Tongue (tissue), 2 donors: ENCODE measurements around the gene AXIN1. TPM values are rescaled to one million over a fixed set of nuclear protein-coding genes. Genes with fewer than 3 reads are reported as not detected.

Experiments
- DNase-seq: peaks from one replicate; pipeline ENCODE4 v3.0.0-alpha.2; 2015
- total RNA-seq: library from RNA; depleted of rRNA; stranded (reverse); fragments of >200 nt; gene quantifications from one replicate; pipeline ENCODE4 v1.2.3, GENCODE V29; 2014

Gene AXIN1
- total RNA-seq, 1 donor from 2014 or later = 18.3 TPM

GRCh38 chr16:333406-334094 is 19.0 kb downstream of the AXIN1 start:
- no peak for DNase-seq

GRCh38 chr16:331181-331814 is 21.2 kb downstream of the AXIN1 start:
- DNase-seq = peak; percentile 55

- DNase-seq = no peak
Measured at GRCh38 chr16:330741-331140, 21.8 kb downstream of the AXIN1 start.

GRCh38 chr16:325375-326145 is 27.0 kb downstream of the AXIN1 start:
- DNase-seq = no peak

- DNase-seq = peak; percentile 7
Measured at GRCh38 chr16:324451-325334, 27.8 kb downstream of the AXIN1 start.

- no peak for DNase-seq
Measured at GRCh38 chr16:324201-324450, 28.4 kb downstream of the AXIN1 start.

GRCh38 chr16:322476-323143 is 29.9 kb downstream of the AXIN1 start:
- DNase-seq = no peak

GRCh38 chr16:321532-321931 is 31.0 kb downstream of the AXIN1 start:
- no peak for DNase-seq

GRCh38 chr16:320206-320605 is 32.3 kb downstream of the AXIN1 start:
- no peak for DNase-seq

- DNase-seq = no peak
Measured at GRCh38 chr16:318628-319027, 33.9 kb downstream of the AXIN1 start.

GRCh38 chr16:317583-317982 is 34.9 kb downstream of the AXIN1 start:
- DNase-seq = no peak

GRCh38 chr16:316741-317464 is 35.6 kb downstream of the AXIN1 start:
- no peak for DNase-seq

GRCh38 chr16:314795-315299 is 37.7 kb downstream of the AXIN1 start:
- no peak for DNase-seq

GRCh38 chr16:314351-314750 is 38.2 kb downstream of the AXIN1 start:
- DNase-seq = no peak

- no peak for DNase-seq
Measured at GRCh38 chr16:311725-312124, 40.8 kb downstream of the AXIN1 start.

GRCh38 chr16:309476-309875 is 43.0 kb downstream of the AXIN1 start:
- DNase-seq = no peak

GRCh38 chr16:307691-308312 is 44.7 kb downstream of the AXIN1 start:
- DNase-seq = no peak

GRCh38 chr16:306911-307370 is 45.6 kb downstream of the AXIN1 start:
- DNase-seq = no peak

GRCh38 chr16:305916-306626 is 46.5 kb downstream of the AXIN1 start:
- DNase-seq = peak; percentile 19
